K562 (cell line): ENCODE results near the gene DEK. TPM values are rescaled to one million over a fixed set of nuclear protein-coding genes. Genes with fewer than 3 reads are reported as not detected.
"Not testable (repeated sequence)": the region's sequence is repeated elsewhere in the genome, so short reads cannot be mapped to it uniquely, and the experiment has no call there.

Experiments
- ATAC-seq: fragments of 200-7000 bp; cut with Tn5 transposase; 3 replicates; pipeline ENCODE4 v1.9.1; 2020; ENCODE audit warnings: moderate library complexity
- BruUV-seq: library from RNA; stranded (reverse); fragments of 400-500 nt; replicated peaks from 2 replicates; lab custom pipeline; 2021; lab: Mats Ljungman, UMichigan
- CTCF ChIA-PET: fragments of 300-600 bp; formaldehyde crosslinking; extraction: SDS; loops from one replicate; lab custom pipeline; 2021; ENCODE audit warnings: low intra/inter-chr PET ratio; lab: Yijun Ruan, JAX
- POLR2A ChIA-PET: fragments of 300-600, 350-650 bp; sonication (Branson Sonifier 250); formaldehyde crosslinking; extraction: SDS; loops from one replicate; lab custom pipeline; 2021; ENCODE audit warnings: antibody characterized with exemption, inconsistent platforms; lab: Yijun Ruan, JAX
- DNase-seq, 4 experiments: peaks; one replicate each; pipeline versions ENCODE4 v3.0.0 to v3.0.0-alpha.2; 2011 to 2018; ENCODE audit warnings: low spot score in 3 of 4, mixed read lengths in 3 of 4; ENCODE audit errors: extremely low read depth in 1 of 4
- FAIRE-seq: peaks from 2 replicates; lab custom pipeline; 2011; peaks lifted over from hg19 to GRCh38; lab: Jason Lieb, UNC
- H2AFZ ChIP-seq: 2 replicates; pipeline ENCODE4 v1.6.0; 2011; ENCODE audit warnings: low read depth, low read length, control low read depth, inconsistent platforms
- H3K27ac ChIP-seq: fragments of 200-600 bp; 3 replicates; pipeline ENCODE4 v1.8.0; 2011; ENCODE audit warnings: low read depth, mild to moderate bottlenecking, control low read depth, inconsistent platforms, low read length, moderate library complexity, mixed read lengths; ENCODE audit errors: extremely low read depth
- H3K27me3 ChIP-seq, 2 experiments: fragments of 300-600 bp in 1 of 2; 2 replicates in 1 of 2; 3 replicates in 1 of 2; pipeline versions ENCODE4 v1.6.0 to v1.8.0; 2011; ENCODE audit warnings: inconsistent platforms in 2 of 2, low read length in 2 of 2, mild to moderate bottlenecking in 1 of 2, mixed read lengths in 1 of 2, moderate library complexity in 1 of 2; ENCODE audit not compliant: control insufficient read depth in 2 of 2, insufficient read depth in 2 of 2
- H3K36me3 ChIP-seq: fragments of 300-600 bp; 3 replicates; pipeline ENCODE4 v1.8.0; 2011; ENCODE audit warnings: mild to moderate bottlenecking, low read length, inconsistent platforms; ENCODE audit not compliant: control insufficient read depth, insufficient read depth
- H3K4me1 ChIP-seq, 2 experiments: fragments of 200-600 bp in 1 of 2; replicated peaks in 1 of 2; 2 replicates in 1 of 2; 3 replicates in 1 of 2; pipeline versions ENCODE4 v1.5.1 to v1.8.0; 2011; ENCODE audit warnings: inconsistent platforms in 2 of 2, low read length in 2 of 2, mild to moderate bottlenecking in 1 of 2, mixed read lengths in 1 of 2, moderate library complexity in 1 of 2; ENCODE audit not compliant: control insufficient read depth in 2 of 2, insufficient read depth in 2 of 2
- H3K4me2 ChIP-seq: 2 replicates; pipeline ENCODE4 v1.6.1; 2011; ENCODE audit warnings: low read length, control low read depth, inconsistent platforms, mixed read lengths; ENCODE audit not compliant: insufficient read depth
- H3K4me3 ChIP-seq: fragments of 200-600 bp; sonication (generic), shearing (Covaris generic); 2 replicates; pipeline ENCODE4 v1.5.1; 2016; ENCODE audit warnings: control low read depth, inconsistent platforms
- H3K79me2 ChIP-seq: fragments of 200-600 bp; 3 replicates; pipeline ENCODE4 v1.8.0; 2011; ENCODE audit warnings: low read length, inconsistent platforms; ENCODE audit not compliant: control insufficient read depth, insufficient read depth
- H3K9ac ChIP-seq, 2 experiments: 2 replicates each; pipeline versions ENCODE4 v1.6.0 to v1.6.1; 2011; ENCODE audit warnings: low read depth in 2 of 2, low read length in 2 of 2, control low read depth in 1 of 2, inconsistent platforms in 1 of 2, mild to moderate bottlenecking in 1 of 2, mixed read lengths in 1 of 2; ENCODE audit not compliant: insufficient read depth in 1 of 2
- H3K9me1 ChIP-seq: one replicate; pipeline ENCODE4 v1.6.0; 2011; ENCODE audit warnings: inconsistent platforms, mild to moderate bottlenecking, low read length, moderate library complexity; ENCODE audit not compliant: control insufficient read depth, insufficient read depth
- H3K9me3 ChIP-seq: replicated peaks from 2 replicates; pipeline ENCODE4 v1.5.1; 2011; ENCODE audit warnings: low read depth, low read length, inconsistent platforms; ENCODE audit not compliant: control insufficient read depth, insufficient read depth
- H4K20me1 ChIP-seq: replicated peaks from 2 replicates; pipeline ENCODE4 v1.6.1; 2011; ENCODE audit warnings: low read length, inconsistent platforms, mixed read lengths; ENCODE audit not compliant: control insufficient read depth, insufficient read depth
- BCOR ChIP-seq: fragments of 450-650 bp; IDR thresholded peaks from 2 replicates; pipeline ENCODE4 v1.6.1; 2016
- BRF1 ChIP-seq: IDR thresholded peaks from 3 replicates; pipeline ENCODE4 v1.6.1; 2011; ENCODE audit warnings: borderline replicate concordance, mild to moderate bottlenecking; ENCODE audit not compliant: insufficient read length; ENCODE audit errors: extremely low read depth
- MEIS2 ChIP-seq: fragments of 450-650 bp; IDR thresholded peaks from 2 replicates; pipeline ENCODE4 v1.6.1; 2014; ENCODE audit warnings: mild to moderate bottlenecking; ENCODE audit not compliant: partially characterized antibody
- POLR2AphosphoS2 ChIP-seq: IDR thresholded peaks from 2 replicates; pipeline ENCODE4 v1.6.1; 2012; ENCODE audit warnings: low read length, improper control_type of control experiment
- XRCC4 ChIP-seq: IDR thresholded peaks from one replicate; pipeline ENCODE4 v1.6.1; 2011; ENCODE audit not compliant: insufficient read depth, insufficient read length; ENCODE audit errors: extremely low read depth
- ZNF324 ChIP-seq: fragments of 250-450 bp; sonication (Bioruptor Pico); IDR thresholded peaks from 2 replicates; pipeline ENCODE4 v1.4.0; 2020; ENCODE audit warnings: mild to moderate bottlenecking
- WGBS: fragments of 100-300 bp; shearing (Covaris generic); methylation state at CpG from one replicate; pipeline ENCODE4 v1.1.6; 2016; ENCODE audit warnings: low coverage, mixed read lengths; ENCODE audit not compliant: insufficient coverage; ENCODE audit errors: missing lambda C conversion rate; 5-methylcytosine and 5-hydroxymethylcytosine counted together
- in situ Hi-C: fragments of 300-500 bp; cut with MboI; formaldehyde crosslinking; loops from 4 replicates; pipeline ENCODE4 v1.15.0; 2018; ENCODE audit warnings: inconsistent platforms, mixed read lengths
- intact Hi-C: fragments of 100-400 bp; cut with micrococcal nuclease; formaldehyde crosslinking; loops from 2 replicates; pipeline ENCODE4 v1.14.2; 2022
- polyA plus RNA-seq, 8 experiments: library from polyadenylated mRNA; depleted of rRNA in 4 of 8; stranded (reverse) in 5 of 8; unstranded in 3 of 8; fragments of >200 nt; fragmentation: Nextera tagmentation in 2 of 8; fragmentation: Illumina TruSeq in 1 of 8; extraction: Ambion mirVana in 2 of 8; extraction: Trizol in 1 of 8; gene quantifications; 2 replicates each; pipeline versions ENCODE4 v1.2.1 to v1.2.3, GENCODE V29; 2011 to 2014; ENCODE audit warnings: inconsistent platforms in 1 of 8, missing spikeins in 1 of 8
- total RNA-seq, 7 experiments: library from RNA; depleted of rRNA in 6 of 7; stranded (reverse); fragments of >200 nt in 6 of 7; fragmentation: Illumina TruSeq in 2 of 7; extraction: Trizol in 2 of 7; gene quantifications; 2 replicates each; pipeline versions ENCODE4 v1.2.1 to v1.2.3, GENCODE V29; 2011 to 2021; ENCODE audit warnings: low replicate concordance in 1 of 7

The DEK gene
- total and polyA plus RNA-seq, 9 of the 15 experiments (the other 6 are each of a cell fraction or from before 2014, with no cell fraction given): 82.3 to 338 (median 184) TPM

DNA sequence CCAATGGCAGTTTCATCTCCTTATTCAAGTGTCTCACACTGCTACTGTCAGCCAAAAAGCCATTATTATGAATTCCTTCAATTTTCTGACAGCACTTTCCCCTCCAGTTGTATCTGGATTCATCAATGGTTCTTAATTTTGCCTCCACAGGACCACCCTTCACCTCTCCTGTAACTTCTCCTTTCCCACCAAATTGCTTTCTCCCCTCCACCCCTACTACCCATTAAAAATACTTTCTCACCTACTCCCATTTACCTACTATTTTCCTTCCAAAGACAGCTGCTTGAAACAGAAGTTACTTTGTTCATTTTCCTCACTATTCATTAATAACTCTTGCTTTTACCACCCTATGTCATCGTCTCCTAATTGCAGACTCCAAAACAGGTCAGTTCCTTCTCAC is 29.8 kb downstream of the DEK start (continued):
- TF ChIP-seq BRF1: no peak
- TF ChIP-seq POLR2AphosphoS2: no peak
- TF ChIP-seq XRCC4: no peak
- TF ChIP-seq, all 486 proteins: peak for 2

DNA sequence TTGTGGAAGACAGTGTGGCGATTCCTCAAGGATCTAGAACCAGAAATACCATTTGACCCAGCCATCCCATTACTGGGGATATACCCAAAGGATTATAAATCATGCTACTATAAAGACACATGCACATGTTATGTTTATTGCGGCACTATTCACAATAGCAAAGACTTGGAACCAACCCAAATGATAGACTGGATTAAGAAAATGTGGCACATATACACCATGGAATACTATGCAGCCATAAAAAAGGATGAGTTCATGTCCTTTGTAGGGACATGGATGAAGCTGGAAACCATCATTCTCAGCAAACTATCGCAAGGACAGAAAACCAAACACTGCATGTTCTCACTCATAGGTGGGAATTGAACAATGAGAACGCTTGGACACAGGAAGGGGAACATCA is 30.6 kb downstream of the DEK start:
- H3K9ac ChIP-seq, in situ Hi-C loops, H2AFZ ChIP-seq, H3K4me2 ChIP-seq, FAIRE-seq, intact Hi-C loops, H3K9me3 ChIP-seq, ATAC-seq, DNase-seq, H4K20me1 ChIP-seq, BruUV-seq, H3K4me1 ChIP-seq, H3K27me3 ChIP-seq, CTCF ChIA-PET, H3K4me3 ChIP-seq, H3K27ac ChIP-seq, H3K9me1 ChIP-seq: not testable (repeated sequence)
- peaks cover 49% of the 10 kb centered on the region for H3K79me2 ChIP-seq
- POLR2A ChIA-PET: interaction anchor here (0.7 kb wide), 1 partner anchor 34 kb away, joined by 3 read pairs; no protein-coding TSS in a partner anchor
- 86% methylated on average over 2 of the region's 4 CpGs for WGBS
- 0 out of 2 replicates have a peak, but pooled peaks have one; percentile 47 for TF ChIP-seq BCOR
- H3K36me3 ChIP-seq: peaks cover 64% of the 10 kb centered on the region

DNA sequence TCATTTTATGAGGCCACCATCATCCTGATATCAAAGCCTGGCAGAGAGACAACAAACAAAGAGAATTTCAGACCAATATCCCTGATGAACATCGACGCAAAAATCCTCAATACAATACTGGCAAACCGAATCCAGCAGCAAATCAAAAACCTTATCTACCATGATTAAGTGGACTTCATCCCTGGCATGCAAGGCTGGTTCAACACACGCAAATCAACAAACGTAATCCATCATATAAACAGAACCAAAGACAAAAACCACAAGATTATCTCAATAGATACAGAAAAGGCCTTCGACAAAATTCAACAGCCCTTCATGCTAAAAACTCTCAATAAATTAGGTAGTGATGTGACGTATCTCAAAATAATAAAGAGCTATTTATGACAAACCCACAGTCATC is 32.5 kb downstream of the DEK start:
- H4K20me1 ChIP-seq, in situ Hi-C loops, intact Hi-C loops, H3K27me3 ChIP-seq, CTCF ChIA-PET, H3K9me3 ChIP-seq, DNase-seq, H3K4me1 ChIP-seq, H3K27ac ChIP-seq, BruUV-seq, H2AFZ ChIP-seq, FAIRE-seq, H3K9me1 ChIP-seq, H3K4me2 ChIP-seq, ATAC-seq, H3K9ac ChIP-seq, H3K4me3 ChIP-seq: not testable (repeated sequence)
- WGBS: 91% methylated on average over 7 of the region's 7 CpGs
- TF ChIP-seq ZNF324 (CRISPR knock-in tag) (peak; percentile 97), MEIS2 (peak; percentile 24)
- Histone ChIP-seq H3K79me2 (peaks cover 55% of the 10 kb centered on the region), H3K36me3 (peaks cover 63% of the 10 kb centered on the region)
- POLR2A ChIA-PET: interaction anchor here (1.3 kb wide), 1 partner anchor 9 kb away, joined by 3 read pairs; no protein-coding TSS in a partner anchor
